GM03348 (cell line): ENCODE measurements around the gene ITPR1.

Experiments used
- DNase-seq: peaks from one replicate; pipeline ENCODE4 v3.0.0; 2012; ENCODE audit warnings: low spot score

The ITPR1 gene

GRCh38 chr3:4785551-4785950, 292.4 kb downstream of the ITPR1 start:
- no peak for DNase-seq

GRCh38 chr3:4786431-4786830, 293.3 kb downstream of the ITPR1 start:
- no peak for DNase-seq

GRCh38 chr3:4791358-4791757, 298.2 kb downstream of the ITPR1 start:
- DNase-seq, result no peak

- no peak for DNase-seq
Observed at GRCh38 chr3:4793311-4793710, 300.2 kb downstream of the ITPR1 start.

- DNase-seq, result no peak
Observed at GRCh38 chr3:4794331-4794730, 301.2 kb downstream of the ITPR1 start.

- DNase-seq, result no peak
Observed at GRCh38 chr3:4794798-4795197, 301.6 kb downstream of the ITPR1 start.

GRCh38 chr3:4795905-4796304, 302.8 kb downstream of the ITPR1 start:
- DNase-seq, result no peak

- DNase-seq, result no peak
Observed at GRCh38 chr3:4797201-4797705, 304.1 kb downstream of the ITPR1 start.

GRCh38 chr3:4799266-4800256, 306.4 kb downstream of the ITPR1 start:
- DNase-seq, result no peak

GRCh38 chr3:4800595-4800994, 307.4 kb downstream of the ITPR1 start:
- no peak for DNase-seq

GRCh38 chr3:4801892-4802291, 308.7 kb downstream of the ITPR1 start:
- no peak for DNase-seq

- DNase-seq, result no peak
Observed at GRCh38 chr3:4802903-4803302, 309.8 kb downstream of the ITPR1 start.

GRCh38 chr3:4804161-4805058, 311.3 kb downstream of the ITPR1 start:
- DNase-seq, result no peak

- DNase-seq, result no peak
Observed at GRCh38 chr3:4805662-4806061, 312.5 kb downstream of the ITPR1 start.

- DNase-seq, result no peak
Observed at GRCh38 chr3:4806535-4807108, 313.5 kb downstream of the ITPR1 start.

GRCh38 chr3:4807381-4808280, 314.5 kb downstream of the ITPR1 start:
- DNase-seq, result no peak

- DNase-seq, result no peak
Observed at GRCh38 chr3:4808637-4809036, 315.5 kb downstream of the ITPR1 start.

GRCh38 chr3:4809922-4810321, 316.8 kb downstream of the ITPR1 start:
- DNase-seq, result peak; percentile 39

GRCh38 chr3:4812591-4812990, 319.4 kb downstream of the ITPR1 start:
- DNase-seq, result no peak

GRCh38 chr3:4813909-4814304, 320.8 kb downstream of the ITPR1 start:
- DNase-seq, result no peak

- DNase-seq, result no peak
Observed at GRCh38 chr3:4814305-4814903, 321.3 kb downstream of the ITPR1 start.
